Chondrocyte (in vitro differentiated cells): ENCODE measurements around the gene UBE3C. TPM values are rescaled to one million over a fixed set of nuclear protein-coding genes. Genes with fewer than 3 reads are reported as not detected.
A peak's percentile ranks its signal among the peaks of the same experiment; 100 is the strongest.

Experiments used
- DNase-seq: peaks from one replicate; pipeline ENCODE4 v3.0.0; 2021; ENCODE audit warnings: mixed read lengths, low spot score
- H3K27ac Mint-ChIP-seq: one replicate; pipeline ENCODE4 v1.8.0; 2021; ENCODE audit warnings: mild to moderate bottlenecking, moderate library complexity, mixed read lengths; ENCODE audit not compliant: unreplicated experiment
- H3K27me3 Mint-ChIP-seq: 2 replicates; pipeline ENCODE4 v1.8.0; 2021; ENCODE audit warnings: low read depth, mixed read lengths
- H3K36me3 Mint-ChIP-seq: 2 replicates; pipeline ENCODE4 v1.8.0; 2021; ENCODE audit warnings: low read depth, mixed read lengths
- H3K4me1 Mint-ChIP-seq: 2 replicates; pipeline ENCODE4 v1.8.0; 2021; ENCODE audit warnings: low read depth, mild to moderate bottlenecking, mixed read lengths
- H3K4me3 Mint-ChIP-seq: one replicate; pipeline ENCODE4 v1.8.0; 2021; ENCODE audit warnings: mild to moderate bottlenecking, moderate library complexity, mixed read lengths; ENCODE audit not compliant: unreplicated experiment
- H3K9me3 Mint-ChIP-seq: 2 replicates; pipeline ENCODE4 v1.8.0; 2021; ENCODE audit warnings: low read depth, mixed read lengths
- CTCF ChIP-seq: fragments of 200-600 bp; sonication (generic); IDR thresholded peaks from 2 replicates; pipeline ENCODE4 v1.5.0; 2021; ENCODE audit warnings: antibody characterized with exemption, mild to moderate bottlenecking, moderate library complexity
- total RNA-seq: library from RNA; stranded (reverse); gene quantifications from 3 replicates; pipeline ENCODE4 v1.2.1, GENCODE V29; 2021

Gene UBE3C
- total RNA-seq, 1 donor from 2014 or later = 58.9 TPM

- H3K27ac Mint-ChIP-seq = no peak overlapping the region
- DNase-seq = no peak
- TF ChIP-seq CTCF = no peak
- no peaks in the 10 kb centered on the region for H3K9me3 Mint-ChIP-seq
- peaks cover 15% of the 10 kb centered on the region for H3K27me3 Mint-ChIP-seq
- H3K4me3 Mint-ChIP-seq = no peak overlapping the region
- H3K36me3 Mint-ChIP-seq = no peaks in the 10 kb centered on the region
- peaks cover 7% of the 10 kb centered on the region for H3K4me1 Mint-ChIP-seq
These were observed 5.9 kb upstream of the UBE3C start for GRCh38 chr7:157132796-157133195.

GRCh38 chr7:157133304-157133703, 5.4 kb upstream of the UBE3C start:
- H3K4me1 Mint-ChIP-seq = peaks cover 7% of the 10 kb centered on the region
- no peaks in the 10 kb centered on the region for H3K36me3 Mint-ChIP-seq
- no peak for DNase-seq
- H3K9me3 Mint-ChIP-seq = no peaks in the 10 kb centered on the region
- no peak overlapping the region for H3K4me3 Mint-ChIP-seq
- TF ChIP-seq CTCF = no peak
- H3K27ac Mint-ChIP-seq = no peak overlapping the region
- H3K27me3 Mint-ChIP-seq = peaks cover 15% of the 10 kb centered on the region

GRCh38 chr7:157136372-157136771, 2.4 kb upstream of the UBE3C start:
- DNase-seq = no peak
- Mint-ChIP-seq H3K4me3 (peak overlapping the region; percentile 35), H3K9me3 (no peaks in the 10 kb centered on the region), H3K36me3 (no peaks in the 10 kb centered on the region), H3K27me3 (peaks cover 3% of the 10 kb centered on the region), H3K4me1 (peaks cover 26% of the 10 kb centered on the region), H3K27ac (peak overlapping the region; percentile 91)
- peak; percentile 69 for TF ChIP-seq CTCF

- peak overlapping the region; percentile 75 for H3K27ac Mint-ChIP-seq
- DNase-seq = no peak
- no peaks in the 10 kb centered on the region for H3K27me3 Mint-ChIP-seq
- TF ChIP-seq CTCF = no peak
- no peaks in the 10 kb centered on the region for H3K9me3 Mint-ChIP-seq
- peak overlapping the region; percentile 71 for H3K4me3 Mint-ChIP-seq
- H3K4me1 Mint-ChIP-seq = peaks cover 37% of the 10 kb centered on the region
- H3K36me3 Mint-ChIP-seq = no peaks in the 10 kb centered on the region
These were observed 664 bp upstream of the UBE3C start for GRCh38 chr7:157138101-157138423.

GRCh38 chr7:157139111-157139809, 534 bp downstream of the UBE3C start:
- H3K27me3 Mint-ChIP-seq = no peaks in the 10 kb centered on the region
- H3K36me3 Mint-ChIP-seq = no peaks in the 10 kb centered on the region
- no peak for DNase-seq
- TF ChIP-seq CTCF = no peak
- no peaks in the 10 kb centered on the region for H3K9me3 Mint-ChIP-seq
- H3K4me3 Mint-ChIP-seq = peak overlapping the region; percentile 84
- peaks cover 49% of the 10 kb centered on the region for H3K4me1 Mint-ChIP-seq
- H3K27ac Mint-ChIP-seq = peak overlapping the region; percentile 70
